Upper lobe of left lung (tissue), 6 donors: ENCODE results near the gene ITGB3. TPM values are rescaled to one million over a fixed set of nuclear protein-coding genes. Genes with fewer than 3 reads are reported as not detected.

ENCODE experiments used
- ATAC-seq, 2 donors: fragments of 200-7000 bp; cut with Tn5 transposase; one replicate each; pipeline ENCODE4 v1.9.1; 2022; ENCODE audit warnings: mild to moderate bottlenecking in 2 of 2, moderate library complexity in 2 of 2; ENCODE audit not compliant: low FRiP score in 2 of 2
- DNase-seq, 2 donors: peaks; one replicate each; pipeline ENCODE4 v3.0.0-alpha.2; 2019 to 2020
- H3K27ac ChIP-seq, 4 donors: fragments of 200-600 bp; sonication (generic); one replicate each; pipeline ENCODE4 v1.5.1; 2016 to 2019
- H3K27me3 ChIP-seq, 4 donors: fragments of 200-600 bp; sonication (generic); one replicate each; pipeline ENCODE4 v1.5.1; 2017 to 2019
- H3K36me3 ChIP-seq, 4 donors: fragments of 200-600 bp; sonication (generic); one replicate each; pipeline ENCODE4 v1.5.1; 2016 to 2019
- H3K4me1 ChIP-seq, 4 donors: fragments of 200-600 bp; sonication (generic); one replicate each; pipeline ENCODE4 v1.5.1; 2018 to 2019
- H3K4me3 ChIP-seq, 4 donors: fragments of 200-600 bp; sonication (generic); one replicate each; pipeline ENCODE4 v1.5.1; 2017 to 2019; ENCODE audit warnings: mild to moderate bottlenecking in 2 of 4, moderate library complexity in 1 of 4
- H3K9me3 ChIP-seq, 4 donors: fragments of 200-600 bp; sonication (generic); one replicate each; pipeline ENCODE4 v1.5.1; 2018 to 2019
- EP300 ChIP-seq, 4 donors: sonication (generic); formaldehyde crosslinking; IDR thresholded peaks; one replicate each; pipeline ENCODE4 v1.5.1; 2017; ENCODE audit warnings: antibody characterized with exemption in 4 of 4, control low read depth in 2 of 4
- POLR2A ChIP-seq, 4 donors: fragments of 450-650 bp; IDR thresholded peaks; one replicate each; pipeline ENCODE4 v1.5.1; 2016 to 2017; ENCODE audit warnings: antibody characterized with exemption in 4 of 4, mild to moderate bottlenecking in 2 of 4
- POLR2AphosphoS5 ChIP-seq, 2 donors: sonication (generic); formaldehyde crosslinking; IDR thresholded peaks; one replicate each; pipeline ENCODE4 v1.5.1; 2017; ENCODE audit warnings: antibody characterized with exemption in 2 of 2
- WGBS, 2 donors: methylation state at CpG; one replicate each; pipeline ENCODE4 v1.1.5; 2017 to 2018; 5-methylcytosine and 5-hydroxymethylcytosine counted together
- total RNA-seq, 6 donors: library from RNA; depleted of rRNA in 4 of 6; stranded (reverse); fragments of >200 nt in 4 of 6; gene quantifications; one replicate each; pipeline versions ENCODE4 v1.1.0 to v1.2.1, GENCODE V29; 2016 to 2021
- TF ChIP-seq, protein P1 (sequence below), 6 experiments: fragments of 450-650 bp in 4 of 6; fragments of 200-600 bp in 2 of 6; sonication (generic) in 2 of 6; IDR thresholded peaks; one replicate each; pipeline ENCODE4 v1.5.1; 2016 to 2019; ENCODE audit warnings: antibody characterized with exemption in 6 of 6
- donor health status: DM: no; HTN: no; CAD: no; lungs with moderate emphysema.
- donor health status: DM: no; HTN: yes; CAD: no; lungs with severe emphysema.

ITGB3 gene
- total RNA-seq, 6 donors from 2014 or later: 3.4 to 17.8 (median 9.8) TPM

DNA sequence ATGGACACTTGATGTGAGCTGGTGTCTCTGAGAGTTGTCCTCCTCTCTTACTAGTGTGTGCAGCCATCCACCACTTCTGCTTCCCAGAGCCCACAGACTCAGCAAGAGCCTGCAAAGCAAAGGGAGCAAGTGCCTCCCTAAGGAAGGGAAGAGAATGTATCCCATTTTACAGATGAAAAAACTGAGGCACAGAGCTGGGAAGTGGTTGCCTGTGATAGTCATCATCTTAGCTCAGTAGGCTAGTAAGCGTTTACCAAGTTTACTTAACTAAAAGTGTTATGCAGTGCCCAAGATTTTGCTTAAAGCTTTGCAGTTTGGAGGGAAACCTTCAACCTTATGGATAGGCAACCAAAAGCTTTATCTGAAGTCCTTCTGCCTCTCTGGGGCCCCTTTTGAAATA, 47.1 kb downstream of the ITGB3 start:
- no peak for DNase-seq
- no peak overlapping the region for H3K4me3 ChIP-seq
- peaks cover 8 to 12% (median 9%) of the 10 kb centered on the region in 4 donors for H3K4me1 ChIP-seq
- peaks cover 0 to 5% (median 0%) of the 10 kb centered on the region in 4 donors for H3K9me3 ChIP-seq
- no peak overlapping the region for H3K27ac ChIP-seq
- H3K27me3 ChIP-seq: no peaks in the 10 kb centered on the region
- ATAC-seq: no peak
- 79 to 94% methylated on average over 1 of the region's 1 CpG for WGBS, 2 donors
- TF ChIP-seq, protein P1, sequence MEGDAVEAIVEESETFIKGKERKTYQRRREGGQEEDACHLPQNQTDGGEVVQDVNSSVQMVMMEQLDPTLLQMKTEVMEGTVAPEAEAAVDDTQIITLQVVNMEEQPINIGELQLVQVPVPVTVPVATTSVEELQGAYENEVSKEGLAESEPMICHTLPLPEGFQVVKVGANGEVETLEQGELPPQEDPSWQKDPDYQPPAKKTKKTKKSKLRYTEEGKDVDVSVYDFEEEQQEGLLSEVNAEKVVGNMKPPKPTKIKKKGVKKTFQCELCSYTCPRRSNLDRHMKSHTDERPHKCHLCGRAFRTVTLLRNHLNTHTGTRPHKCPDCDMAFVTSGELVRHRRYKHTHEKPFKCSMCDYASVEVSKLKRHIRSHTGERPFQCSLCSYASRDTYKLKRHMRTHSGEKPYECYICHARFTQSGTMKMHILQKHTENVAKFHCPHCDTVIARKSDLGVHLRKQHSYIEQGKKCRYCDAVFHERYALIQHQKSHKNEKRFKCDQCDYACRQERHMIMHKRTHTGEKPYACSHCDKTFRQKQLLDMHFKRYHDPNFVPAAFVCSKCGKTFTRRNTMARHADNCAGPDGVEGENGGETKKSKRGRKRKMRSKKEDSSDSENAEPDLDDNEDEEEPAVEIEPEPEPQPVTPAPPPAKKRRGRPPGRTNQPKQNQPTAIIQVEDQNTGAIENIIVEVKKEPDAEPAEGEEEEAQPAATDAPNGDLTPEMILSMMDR (IDR thresholded peaks at IDR 0.05): no peak
- TF ChIP-seq POLR2A (IDR thresholded peaks at IDR 0.05) (no peak), POLR2AphosphoS5 (IDR thresholded peaks at IDR 0.05) (no peak), EP300 (IDR thresholded peaks at IDR 0.05) (no peak)
- no peaks in the 10 kb centered on the region for H3K36me3 ChIP-seq

DNA sequence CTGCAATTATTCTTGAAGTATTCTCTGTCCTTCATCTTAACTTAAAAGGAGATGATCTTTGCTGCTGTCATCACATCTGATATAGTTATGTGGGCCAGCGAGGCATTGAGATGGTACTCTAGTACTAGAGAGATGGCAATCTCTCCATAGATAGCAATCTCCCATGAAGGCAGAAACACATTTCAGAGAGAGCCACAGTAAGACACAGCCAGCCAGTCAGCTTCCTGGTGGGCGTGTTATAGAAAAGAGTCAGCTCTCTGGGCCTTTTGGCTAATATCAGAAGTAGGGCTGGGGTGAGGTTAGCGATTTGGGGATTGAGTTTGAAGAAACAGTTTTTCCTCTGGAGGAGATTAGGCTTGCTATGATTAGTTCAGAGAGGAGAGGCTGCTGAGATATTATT, 47.5 kb downstream of the ITGB3 start:
- TF ChIP-seq POLR2A (IDR thresholded peaks at IDR 0.05) (no peak), EP300 (IDR thresholded peaks at IDR 0.05) (no peak), POLR2AphosphoS5 (IDR thresholded peaks at IDR 0.05) (no peak)
- TF ChIP-seq, protein P1 (IDR thresholded peaks at IDR 0.05): no peak
- Histone ChIP-seq H3K4me3 (no peak overlapping the region), H3K4me1 (peaks cover 11 to 17% (median 13%) of the 10 kb centered on the region in 4 donors), H3K36me3 (no peaks in the 10 kb centered on the region), H3K27ac (no peak overlapping the region), H3K27me3 (no peaks in the 10 kb centered on the region), H3K9me3 (peaks cover 0 to 5% (median 0%) of the 10 kb centered on the region in 4 donors)
- DNase-seq (no peak), ATAC-seq (no peak)
- WGBS, 2 donors: 78 to 96% methylated on average over 3 of the region's 3 CpGs

DNA sequence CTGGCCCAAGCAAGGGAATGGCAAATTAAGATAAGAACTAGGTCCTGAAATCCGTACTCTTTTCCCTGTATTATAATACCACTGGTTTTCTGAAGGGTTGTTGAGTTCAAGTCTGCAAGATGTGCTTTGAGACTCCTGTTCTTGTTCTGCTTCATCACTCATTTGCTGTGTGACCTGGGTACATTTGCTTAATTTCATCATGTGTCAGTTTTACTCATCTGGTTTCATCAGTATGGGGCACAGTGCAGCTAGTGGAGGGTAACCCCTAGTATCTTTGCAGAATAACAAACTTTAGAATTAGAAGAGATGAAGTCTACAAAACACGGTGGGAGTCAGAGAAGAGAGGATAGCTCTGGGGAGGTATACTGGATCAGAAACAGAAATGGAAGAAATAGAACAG, 48.2 kb downstream of the ITGB3 start:
- TF ChIP-seq POLR2A (IDR thresholded peaks at IDR 0.05) (no peak), EP300 (IDR thresholded peaks at IDR 0.05) (no peak), POLR2AphosphoS5 (IDR thresholded peaks at IDR 0.05) (no peak)
- TF ChIP-seq, protein P1 (IDR thresholded peaks at IDR 0.05): no peak
- H3K4me1 ChIP-seq: peaks cover 12 to 20% (median 15%) of the 10 kb centered on the region in 4 donors
- no peak overlapping the region for H3K27ac ChIP-seq
- H3K4me3 ChIP-seq: no peak overlapping the region
- no peak for ATAC-seq
- DNase-seq: no peak
- H3K27me3 ChIP-seq: no peaks in the 10 kb centered on the region
- WGBS, 2 donors: 86 to 89% methylated on average over 2 of the region's 2 CpGs
- no peaks in the 10 kb centered on the region for H3K36me3 ChIP-seq
- H3K9me3 ChIP-seq: peaks cover 0 to 5% (median 0%) of the 10 kb centered on the region in 4 donors

DNA sequence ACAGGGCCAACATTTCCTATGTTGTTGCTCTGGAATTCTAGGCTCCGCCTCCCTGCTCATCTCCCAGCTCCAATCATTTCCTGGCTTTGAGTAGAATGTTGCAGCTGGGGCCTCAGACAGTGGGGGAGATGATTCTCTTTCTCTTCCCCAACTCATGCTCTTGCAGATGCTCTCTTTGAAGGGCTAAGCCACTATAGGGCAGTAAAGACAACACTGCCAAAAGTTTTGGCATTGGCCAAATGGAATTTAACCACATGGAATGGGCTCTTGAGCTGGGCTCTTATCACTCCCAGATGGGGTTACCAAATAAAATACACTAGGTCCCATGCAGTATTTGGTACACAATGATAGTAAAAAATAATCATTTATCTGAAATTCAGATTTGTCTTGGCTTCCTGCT, 50.6 kb downstream of the ITGB3 start:
- no peak overlapping the region for H3K27ac ChIP-seq

More for the DNA sequence above, 50.6 kb downstream of the ITGB3 start:
- Histone ChIP-seq H3K36me3 (no peaks in the 10 kb centered on the region), H3K9me3 (peaks cover 0 to 5% (median 0%) of the 10 kb centered on the region in 4 donors), H3K27me3 (no peaks in the 10 kb centered on the region), H3K4me1 (peaks cover 12 to 20% (median 15%) of the 10 kb centered on the region in 4 donors), H3K4me3 (no peak overlapping the region)
- WGBS, 2 donors: 86 to 93% methylated on average over 1 of the region's 1 CpG
- no peak for TF ChIP-seq EP300 (IDR thresholded peaks at IDR 0.05)
- TF ChIP-seq, protein P1 (IDR thresholded peaks at IDR 0.05): no peak
- ATAC-seq (no peak), DNase-seq (no peak)
